HepG2 (cell line): ENCODE measurements around the gene EMILIN1. TPM values are rescaled to one million over a fixed set of nuclear protein-coding genes. Genes with fewer than 3 reads are reported as not detected.

Experiments
- CBX5 ChIP-seq: sonication (generic); formaldehyde crosslinking; IDR thresholded peaks from 2 replicates; pipeline ENCODE4 v1.4.0; 2020; ENCODE audit warnings: missing genetic modification reagents, borderline replicate concordance
- GLI4 ChIP-seq: sonication (generic); formaldehyde crosslinking; IDR thresholded peaks from 2 replicates; pipeline ENCODE4 v1.5.1; 2020; ENCODE audit warnings: missing genetic modification reagents, mild to moderate bottlenecking, moderate library complexity, borderline replicate concordance
- HES4 ChIP-seq: sonication (generic); formaldehyde crosslinking; IDR thresholded peaks from 2 replicates; pipeline ENCODE4 v1.9.0; 2021; ENCODE audit warnings: mild to moderate bottlenecking, missing genetic modification reagents, borderline replicate concordance
- MIER3 ChIP-seq: IDR thresholded peaks from 2 replicates; pipeline ENCODE4 v1.6.1; 2016; ENCODE audit warnings: missing compliant biosample characterization, borderline replicate concordance
- MTA1 ChIP-seq: sonication (generic); formaldehyde crosslinking; IDR thresholded peaks from 2 replicates; pipeline ENCODE4 v1.4.0; 2020; ENCODE audit warnings: missing genetic modification reagents, mild to moderate bottlenecking, borderline replicate concordance
- NCOA1 ChIP-seq: sonication (generic); formaldehyde crosslinking; IDR thresholded peaks from 2 replicates; pipeline ENCODE4 v1.9.0; 2021; ENCODE audit warnings: missing genetic modification reagents
- NFIB ChIP-seq: sonication (generic); formaldehyde crosslinking; IDR thresholded peaks from 2 replicates; pipeline ENCODE4 v1.9.0; 2021; ENCODE audit warnings: missing genetic modification reagents, mild to moderate bottlenecking, borderline replicate concordance
- NRL ChIP-seq: sonication (generic); formaldehyde crosslinking; IDR thresholded peaks from 2 replicates; pipeline ENCODE4 v1.5.0; 2020; ENCODE audit warnings: missing genetic modification reagents, mild to moderate bottlenecking, moderate library complexity, borderline replicate concordance
- POLR2A ChIP-seq, 2 experiments: IDR thresholded peaks; 2 replicates each; pipeline ENCODE4 v1.6.1; 2011; ENCODE audit warnings: low read depth in 2 of 2, low read length in 2 of 2, mild to moderate bottlenecking in 1 of 2, moderate library complexity in 1 of 2; ENCODE audit not compliant: insufficient read depth in 1 of 2
- SMARCE1 ChIP-seq: fragments of 450-650 bp; IDR thresholded peaks from 2 replicates; pipeline ENCODE4 v1.6.1; 2017; ENCODE audit warnings: borderline replicate concordance
- SOX5 ChIP-seq: IDR thresholded peaks from 2 replicates; pipeline ENCODE4 v1.6.1; 2016; ENCODE audit warnings: borderline replicate concordance
- TCF12 ChIP-seq, 2 experiments: fragments of 450-650 bp in 1 of 2; sonication (generic) in 1 of 2; formaldehyde crosslinking in 1 of 2; IDR thresholded peaks; 2 replicates each; pipeline versions ENCODE4 v1.6.1 to v1.8.0; 2017 to 2022; ENCODE audit warnings: antibody characterized with exemption in 1 of 2, mild to moderate bottlenecking in 1 of 2, missing genetic modification reagents in 1 of 2, moderate library complexity in 1 of 2
- THYN1 ChIP-seq: sonication (generic); formaldehyde crosslinking; IDR thresholded peaks from 2 replicates; pipeline ENCODE4 v1.8.1; 2023; ENCODE audit warnings: low read depth, mild to moderate bottlenecking, moderate library complexity, missing genetic modification reagents, borderline replicate concordance
- ZNF337 ChIP-seq: sonication (generic); formaldehyde crosslinking; IDR thresholded peaks from 2 replicates; pipeline ENCODE4 v1.5.1; 2020; ENCODE audit warnings: missing genetic modification reagents, low read depth, mild to moderate bottlenecking, borderline replicate concordance
- ZNF441 ChIP-seq: sonication (generic); formaldehyde crosslinking; IDR thresholded peaks from 2 replicates; pipeline ENCODE4 v1.7.0; 2021; ENCODE audit warnings: missing genetic modification reagents, borderline replicate concordance
- ZNF563 ChIP-seq: sonication (generic); formaldehyde crosslinking; IDR thresholded peaks from 2 replicates; pipeline ENCODE4 v1.8.0; 2022; ENCODE audit warnings: mild to moderate bottlenecking, moderate library complexity, missing genetic modification reagents
- ZNF775 ChIP-seq: sonication (generic); formaldehyde crosslinking; IDR thresholded peaks from 2 replicates; pipeline ENCODE4 v1.4.0; 2020; ENCODE audit warnings: missing genetic modification reagents, mild to moderate bottlenecking, moderate library complexity, borderline replicate concordance
- polyA plus RNA-seq, 8 experiments: library from polyadenylated mRNA; depleted of rRNA in 3 of 8; stranded (reverse) in 7 of 8; unstranded in 1 of 8; fragments of >200 nt; fragmentation: Illumina TruSeq in 4 of 8; extraction: Trizol in 4 of 8; gene quantifications; 2 replicates each; pipeline versions ENCODE4 v1.2.1 to v1.2.3, GENCODE V29; 2011 to 2016; ENCODE audit warnings: low read depth in 4 of 8, missing spikeins in 1 of 8, mixed read lengths in 1 of 8; ENCODE audit not compliant: insufficient read depth in 1 of 8
- total RNA-seq, 5 experiments: library from RNA; depleted of rRNA; stranded (reverse); fragments of >200 nt; fragmentation: Illumina TruSeq; extraction: Trizol; gene quantifications; 2 replicates each; pipeline ENCODE4 v1.2.3, GENCODE V29; 2016; ENCODE audit warnings: low read depth in 1 of 5
- TF ChIP-seq, protein P1 (sequence below): sonication (generic); formaldehyde crosslinking; IDR thresholded peaks from 2 replicates; pipeline ENCODE4 v1.8.0; 2022; ENCODE audit warnings: mild to moderate bottlenecking, missing genetic modification reagents, moderate library complexity
- TF ChIP-seq, protein P2 (sequence below): sonication (generic); formaldehyde crosslinking; IDR thresholded peaks from 2 replicates; pipeline ENCODE4 v1.5.0; 2020; ENCODE audit warnings: missing genetic modification reagents
- TF ChIP-seq, protein P3 (sequence below): sonication (generic); formaldehyde crosslinking; IDR thresholded peaks from 2 replicates; pipeline ENCODE4 v1.5.0; 2020; ENCODE audit warnings: mild to moderate bottlenecking, missing genetic modification reagents, moderate library complexity
- TF ChIP-seq, protein P4 (sequence below): fragments of 450-650 bp; IDR thresholded peaks from 2 replicates; pipeline ENCODE4 v1.6.1; 2017
- TF ChIP-seq, protein P5 (sequence below): sonication (generic); formaldehyde crosslinking; IDR thresholded peaks from 2 replicates; pipeline ENCODE4 v1.8.0; 2022; ENCODE audit warnings: mild to moderate bottlenecking, missing genetic modification reagents; ENCODE audit not compliant: insufficient replicate concordance

The EMILIN1 gene
- total and polyA plus RNA-seq, 2 of the 13 experiments (the other 11 are each of a cell fraction or from before 2014, with no cell fraction given), result 8.1 to 9.7 TPM

DNA sequence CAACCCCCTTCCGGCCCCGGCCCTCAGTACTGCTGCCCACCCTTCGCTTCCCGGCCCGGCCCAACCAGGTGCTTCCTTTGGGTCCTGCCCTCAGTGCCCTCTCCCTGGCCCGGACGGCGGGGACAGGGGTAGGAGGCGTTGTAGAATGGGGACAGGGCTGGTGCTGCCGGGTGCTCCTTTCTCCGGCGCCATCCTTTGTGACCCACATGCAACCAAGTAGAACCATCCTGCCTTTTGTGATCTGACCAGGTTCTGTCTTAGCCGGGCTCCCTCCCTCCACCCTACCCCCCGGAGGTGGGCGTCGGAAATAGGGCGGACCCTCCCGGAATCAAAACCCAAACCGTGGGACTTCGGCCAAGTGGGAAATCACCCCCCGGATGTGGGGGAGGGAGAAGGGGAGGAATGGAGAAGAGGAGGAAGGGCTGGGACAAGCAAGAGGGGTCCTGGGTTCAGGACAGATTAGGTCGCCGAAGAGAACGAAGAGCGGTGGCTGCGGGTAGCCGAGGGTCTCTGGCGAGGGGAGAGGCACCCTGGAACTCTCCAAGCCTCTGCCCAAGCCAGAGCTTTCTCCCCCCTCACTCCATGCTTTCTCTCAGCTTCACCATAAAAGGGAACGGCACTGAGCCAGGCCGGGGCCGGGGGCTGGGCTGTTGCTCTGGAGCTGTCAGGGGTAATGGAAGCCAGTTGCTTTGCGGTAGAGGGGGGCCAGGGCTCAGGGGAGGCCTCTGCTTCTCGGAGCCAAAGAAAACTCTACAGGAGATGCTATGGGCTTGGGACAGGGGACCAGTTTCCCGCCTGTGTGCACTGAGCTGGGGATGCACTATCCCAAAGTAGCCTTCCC is 6.2 kb upstream of the EMILIN1 start (continued):
- 0 out of 2 replicates have a peak, but pooled peaks have one; percentile 0 for TF ChIP-seq HES4 (CRISPR knock-in tag)
- no peak for TF ChIP-seq SMARCE1
- TF ChIP-seq MIER3 (CRISPR knock-in tag), result no peak
- TF ChIP-seq ZNF441 (CRISPR knock-in tag), result no peak
- TF ChIP-seq, protein P1, sequence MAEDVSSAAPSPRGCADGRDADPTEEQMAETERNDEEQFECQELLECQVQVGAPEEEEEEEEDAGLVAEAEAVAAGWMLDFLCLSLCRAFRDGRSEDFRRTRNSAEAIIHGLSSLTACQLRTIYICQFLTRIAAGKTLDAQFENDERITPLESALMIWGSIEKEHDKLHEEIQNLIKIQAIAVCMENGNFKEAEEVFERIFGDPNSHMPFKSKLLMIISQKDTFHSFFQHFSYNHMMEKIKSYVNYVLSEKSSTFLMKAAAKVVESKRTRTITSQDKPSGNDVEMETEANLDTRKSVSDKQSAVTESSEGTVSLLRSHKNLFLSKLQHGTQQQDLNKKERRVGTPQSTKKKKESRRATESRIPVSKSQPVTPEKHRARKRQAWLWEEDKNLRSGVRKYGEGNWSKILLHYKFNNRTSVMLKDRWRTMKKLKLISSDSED, result no peak
- TF ChIP-seq, protein P2, sequence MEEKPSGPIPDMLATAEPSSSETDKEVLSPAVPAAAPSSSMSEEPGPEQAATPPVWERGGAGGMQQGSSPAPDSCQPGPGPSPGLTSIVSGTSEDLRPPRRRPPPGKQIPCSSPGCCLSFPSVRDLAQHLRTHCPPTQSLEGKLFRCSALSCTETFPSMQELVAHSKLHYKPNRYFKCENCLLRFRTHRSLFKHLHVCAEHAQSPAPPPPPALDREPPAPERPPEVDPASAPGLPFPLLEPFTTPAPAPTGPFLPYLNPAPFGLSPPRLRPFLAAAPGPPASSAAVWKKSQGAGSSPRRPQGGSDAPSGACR, result no peak
- peak; percentile 0; the same call in 1 of the 2 replicates for TF ChIP-seq MTA1 (CRISPR knock-in tag)
- no peak for TF ChIP-seq SOX5 (CRISPR knock-in tag)
- 0 out of 2 replicates have a peak, but pooled peaks have one; percentile 80 for TF ChIP-seq GLI4 (CRISPR knock-in tag)
- 0 out of 2 replicates have a peak, but pooled peaks have one; percentile 63 for TF ChIP-seq NCOA1
- no peak for TF ChIP-seq ZNF775
- no peak for TF ChIP-seq THYN1
- no peak for TF ChIP-seq POLR2A (IDR thresholded peaks at IDR 0.05; ENCODE audit: insufficient read depth in 1 of 2, low read depth in 2 of 2, low read length in 2 of 2)
- no peak; the same call in 1 of the 2 replicates for TF ChIP-seq ZNF337 (CRISPR knock-in tag)
- no peak for TF ChIP-seq ZNF563 (CRISPR knock-in tag)
- 0 out of 2 replicates have a peak, but pooled peaks have one; percentile 31 for TF ChIP-seq NRL (CRISPR knock-in tag)
- TF ChIP-seq, protein P3, sequence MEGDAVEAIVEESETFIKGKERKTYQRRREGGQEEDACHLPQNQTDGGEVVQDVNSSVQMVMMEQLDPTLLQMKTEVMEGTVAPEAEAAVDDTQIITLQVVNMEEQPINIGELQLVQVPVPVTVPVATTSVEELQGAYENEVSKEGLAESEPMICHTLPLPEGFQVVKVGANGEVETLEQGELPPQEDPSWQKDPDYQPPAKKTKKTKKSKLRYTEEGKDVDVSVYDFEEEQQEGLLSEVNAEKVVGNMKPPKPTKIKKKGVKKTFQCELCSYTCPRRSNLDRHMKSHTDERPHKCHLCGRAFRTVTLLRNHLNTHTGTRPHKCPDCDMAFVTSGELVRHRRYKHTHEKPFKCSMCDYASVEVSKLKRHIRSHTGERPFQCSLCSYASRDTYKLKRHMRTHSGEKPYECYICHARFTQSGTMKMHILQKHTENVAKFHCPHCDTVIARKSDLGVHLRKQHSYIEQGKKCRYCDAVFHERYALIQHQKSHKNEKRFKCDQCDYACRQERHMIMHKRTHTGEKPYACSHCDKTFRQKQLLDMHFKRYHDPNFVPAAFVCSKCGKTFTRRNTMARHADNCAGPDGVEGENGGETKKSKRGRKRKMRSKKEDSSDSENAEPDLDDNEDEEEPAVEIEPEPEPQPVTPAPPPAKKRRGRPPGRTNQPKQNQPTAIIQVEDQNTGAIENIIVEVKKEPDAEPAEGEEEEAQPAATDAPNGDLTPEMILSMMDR (CRISPR knock-in tag), result no peak
- no peak for TF ChIP-seq CBX5 (CRISPR knock-in tag)
- no peak for TF ChIP-seq NFIB
- TF ChIP-seq TCF12 (IDR thresholded peaks at IDR 0.05), result no peak
- TF ChIP-seq TCF12 (CRISPR knock-in tag; IDR thresholded peaks at IDR 0.05), result no peak
- TF ChIP-seq, protein P4, sequence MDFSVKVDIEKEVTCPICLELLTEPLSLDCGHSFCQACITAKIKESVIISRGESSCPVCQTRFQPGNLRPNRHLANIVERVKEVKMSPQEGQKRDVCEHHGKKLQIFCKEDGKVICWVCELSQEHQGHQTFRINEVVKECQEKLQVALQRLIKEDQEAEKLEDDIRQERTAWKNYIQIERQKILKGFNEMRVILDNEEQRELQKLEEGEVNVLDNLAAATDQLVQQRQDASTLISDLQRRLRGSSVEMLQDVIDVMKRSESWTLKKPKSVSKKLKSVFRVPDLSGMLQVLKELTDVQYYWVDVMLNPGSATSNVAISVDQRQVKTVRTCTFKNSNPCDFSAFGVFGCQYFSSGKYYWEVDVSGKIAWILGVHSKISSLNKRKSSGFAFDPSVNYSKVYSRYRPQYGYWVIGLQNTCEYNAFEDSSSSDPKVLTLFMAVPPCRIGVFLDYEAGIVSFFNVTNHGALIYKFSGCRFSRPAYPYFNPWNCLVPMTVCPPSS, result no peak
- TF ChIP-seq, protein P5, sequence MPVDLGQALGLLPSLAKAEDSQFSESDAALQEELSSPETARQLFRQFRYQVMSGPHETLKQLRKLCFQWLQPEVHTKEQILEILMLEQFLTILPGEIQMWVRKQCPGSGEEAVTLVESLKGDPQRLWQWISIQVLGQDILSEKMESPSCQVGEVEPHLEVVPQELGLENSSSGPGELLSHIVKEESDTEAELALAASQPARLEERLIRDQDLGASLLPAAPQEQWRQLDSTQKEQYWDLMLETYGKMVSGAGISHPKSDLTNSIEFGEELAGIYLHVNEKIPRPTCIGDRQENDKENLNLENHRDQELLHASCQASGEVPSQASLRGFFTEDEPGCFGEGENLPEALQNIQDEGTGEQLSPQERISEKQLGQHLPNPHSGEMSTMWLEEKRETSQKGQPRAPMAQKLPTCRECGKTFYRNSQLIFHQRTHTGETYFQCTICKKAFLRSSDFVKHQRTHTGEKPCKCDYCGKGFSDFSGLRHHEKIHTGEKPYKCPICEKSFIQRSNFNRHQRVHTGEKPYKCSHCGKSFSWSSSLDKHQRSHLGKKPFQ (CRISPR knock-in tag), result no peak
